ENCODE results near the gene ETV3.

The ETV3 gene

DNA sequence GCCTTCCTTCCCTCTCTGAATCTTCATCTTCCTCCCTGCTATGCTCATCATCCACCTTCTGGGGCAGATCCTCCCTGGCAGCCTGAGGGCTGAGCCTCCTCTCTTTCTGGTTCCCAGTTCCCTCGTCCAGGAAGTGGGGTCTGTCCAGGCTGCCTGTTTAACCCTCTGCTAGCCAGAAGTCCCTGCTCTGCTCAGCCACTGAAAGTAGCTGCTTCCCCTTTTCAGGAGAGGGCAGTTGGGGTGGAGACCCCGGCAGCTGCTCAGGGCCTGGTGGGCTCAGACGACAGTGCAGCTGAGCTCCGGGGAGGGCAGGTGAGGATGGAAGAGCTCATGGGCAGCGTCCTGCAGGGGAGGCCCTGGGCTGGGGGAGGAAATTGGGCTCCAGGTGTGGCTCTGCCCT, 43.1 kb upstream of the ETV3 start:
- intact Hi-C loops (cut with DNase I; ENCODE audit: low total_unique reads) = loop anchor here (10.0 kb wide), 1 partner anchor 304 kb away; no protein-coding TSS in a partner anchor
- DNase-seq = peak in 1 of 2 donors; percentile 42
- Histone ChIP-seq H3K27ac (no peak overlapping the region), H3K9me3 (no peaks in the 10 kb centered on the region), H3K4me3 (no peak overlapping the region), H3K4me1 (no peaks in the 10 kb centered on the region), H3K27me3 (peaks cover 0 to 7% of the 10 kb centered on the region in 2 donors), H3K36me3 (no peaks in the 10 kb centered on the region)
- TF ChIP-seq, protein P1, sequence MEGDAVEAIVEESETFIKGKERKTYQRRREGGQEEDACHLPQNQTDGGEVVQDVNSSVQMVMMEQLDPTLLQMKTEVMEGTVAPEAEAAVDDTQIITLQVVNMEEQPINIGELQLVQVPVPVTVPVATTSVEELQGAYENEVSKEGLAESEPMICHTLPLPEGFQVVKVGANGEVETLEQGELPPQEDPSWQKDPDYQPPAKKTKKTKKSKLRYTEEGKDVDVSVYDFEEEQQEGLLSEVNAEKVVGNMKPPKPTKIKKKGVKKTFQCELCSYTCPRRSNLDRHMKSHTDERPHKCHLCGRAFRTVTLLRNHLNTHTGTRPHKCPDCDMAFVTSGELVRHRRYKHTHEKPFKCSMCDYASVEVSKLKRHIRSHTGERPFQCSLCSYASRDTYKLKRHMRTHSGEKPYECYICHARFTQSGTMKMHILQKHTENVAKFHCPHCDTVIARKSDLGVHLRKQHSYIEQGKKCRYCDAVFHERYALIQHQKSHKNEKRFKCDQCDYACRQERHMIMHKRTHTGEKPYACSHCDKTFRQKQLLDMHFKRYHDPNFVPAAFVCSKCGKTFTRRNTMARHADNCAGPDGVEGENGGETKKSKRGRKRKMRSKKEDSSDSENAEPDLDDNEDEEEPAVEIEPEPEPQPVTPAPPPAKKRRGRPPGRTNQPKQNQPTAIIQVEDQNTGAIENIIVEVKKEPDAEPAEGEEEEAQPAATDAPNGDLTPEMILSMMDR (IDR thresholded peaks at IDR 0.05) = no peak

DNA sequence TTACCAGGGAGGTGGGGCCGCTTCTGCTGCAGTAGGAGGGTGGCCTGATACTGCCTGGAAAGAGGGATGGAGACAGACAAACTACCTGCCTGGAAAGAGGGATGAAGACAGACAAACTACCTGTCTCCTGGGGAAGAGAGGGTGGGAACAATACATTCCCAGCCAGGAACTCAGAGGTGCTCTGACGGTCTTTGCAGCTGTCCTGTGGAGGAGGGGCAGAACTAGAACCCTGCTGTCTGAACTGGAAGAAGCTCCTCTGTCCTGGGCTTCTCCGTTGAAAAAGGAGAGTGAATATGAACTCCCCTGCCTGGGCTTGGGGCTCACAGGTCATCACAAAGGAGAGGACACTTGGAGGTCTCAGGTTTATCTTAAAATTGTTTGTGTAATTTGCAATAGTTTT, 40.3 kb upstream of the ETV3 start:
- Histone ChIP-seq H3K27ac (no peak overlapping the region), H3K9me3 (no peaks in the 10 kb centered on the region), H3K36me3 (no peaks in the 10 kb centered on the region), H3K4me3 (no peak overlapping the region), H3K4me1 (no peaks in the 10 kb centered on the region), H3K27me3 (peaks cover 0 to 8% of the 10 kb centered on the region in 2 donors)
- no peak for DNase-seq
- TF ChIP-seq, protein P1 (IDR thresholded peaks at IDR 0.05) = no peak
- intact Hi-C loops (cut with DNase I; ENCODE audit: low total_unique reads) = no loop called here

DNA sequence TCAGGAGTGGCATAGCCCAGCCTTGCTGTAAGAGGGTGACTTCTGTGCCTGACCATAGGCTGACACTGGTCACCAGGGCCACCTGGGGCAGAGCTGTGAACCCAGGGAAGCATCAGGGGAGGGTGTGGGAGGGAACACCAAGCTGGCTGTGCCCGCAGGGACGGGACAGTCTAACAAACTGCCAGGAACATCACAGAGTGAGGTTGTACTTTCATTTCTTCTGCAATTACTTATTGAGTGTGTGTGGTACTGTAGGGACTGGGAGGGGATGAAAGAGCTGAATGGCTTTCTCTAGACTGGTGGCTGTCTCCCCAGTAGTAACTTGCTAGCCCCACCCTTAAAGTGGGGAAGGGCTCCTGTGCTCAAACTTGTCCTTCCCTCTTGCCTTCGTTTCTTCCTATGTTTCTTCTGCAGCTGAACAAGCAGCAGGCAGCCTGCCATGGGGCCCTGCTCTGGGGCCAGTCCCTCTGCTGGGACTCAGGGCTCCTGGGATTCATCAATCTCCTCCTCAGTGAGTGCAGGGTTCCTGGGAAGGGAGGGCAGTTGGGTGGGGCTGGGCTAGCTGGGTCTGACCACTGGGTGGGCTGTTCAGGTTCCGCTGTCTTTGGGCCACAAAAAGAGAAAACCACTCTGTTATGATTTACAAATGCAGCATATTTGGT, 39.7 kb upstream of the ETV3 start:
- intact Hi-C loops (cut with DNase I; ENCODE audit: low total_unique reads) = no loop called here
- peaks cover 0 to 8% of the 10 kb centered on the region in 2 donors for H3K27me3 ChIP-seq
- no peak overlapping the region for H3K27ac ChIP-seq
- peak in 1 of 2 donors; percentile 20 for DNase-seq
- H3K9me3 ChIP-seq = no peaks in the 10 kb centered on the region
- H3K4me3 ChIP-seq = no peak overlapping the region
- H3K4me1 ChIP-seq = no peaks in the 10 kb centered on the region
- no peaks in the 10 kb centered on the region for H3K36me3 ChIP-seq
- TF ChIP-seq, protein P1 (IDR thresholded peaks at IDR 0.05) = no peak

DNA sequence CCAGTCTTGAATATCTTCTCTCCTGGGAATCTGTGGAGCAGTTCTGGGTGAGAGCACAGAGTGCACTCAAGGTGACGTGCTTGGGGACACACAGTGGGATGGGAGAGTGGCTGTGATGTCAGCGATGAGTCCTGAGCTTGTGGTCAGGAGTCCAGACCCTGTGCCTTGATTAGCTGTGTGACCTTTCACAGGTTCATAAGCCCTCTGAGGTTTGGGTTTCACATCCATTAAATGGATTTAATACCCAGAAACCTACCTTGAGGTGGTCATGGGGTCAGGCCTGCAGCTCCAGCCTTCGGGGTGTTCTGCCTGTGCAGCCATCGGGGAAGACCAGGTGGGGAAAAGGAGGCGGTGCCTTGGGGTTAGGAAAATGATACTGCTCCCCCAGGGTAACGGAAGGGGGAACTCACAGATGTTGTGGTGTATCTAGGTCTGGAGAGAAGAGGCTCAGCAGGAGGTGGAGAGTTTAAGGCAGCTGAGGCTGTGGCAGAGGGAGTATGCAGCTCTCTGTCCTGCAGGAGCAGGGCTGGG, 38.5 kb upstream of the ETV3 start:
- Histone ChIP-seq H3K27ac (no peak overlapping the region), H3K36me3 (no peaks in the 10 kb centered on the region), H3K4me3 (no peak overlapping the region), H3K9me3 (no peaks in the 10 kb centered on the region), H3K27me3 (peaks cover 0 to 8% of the 10 kb centered on the region in 2 donors), H3K4me1 (no peaks in the 10 kb centered on the region)
- TF ChIP-seq, protein P1 (IDR thresholded peaks at IDR 0.05) = no peak
- peak in 1 of 2 donors; percentile 20 for DNase-seq
- intact Hi-C loops (cut with DNase I; ENCODE audit: low total_unique reads) = no loop called here

DNA sequence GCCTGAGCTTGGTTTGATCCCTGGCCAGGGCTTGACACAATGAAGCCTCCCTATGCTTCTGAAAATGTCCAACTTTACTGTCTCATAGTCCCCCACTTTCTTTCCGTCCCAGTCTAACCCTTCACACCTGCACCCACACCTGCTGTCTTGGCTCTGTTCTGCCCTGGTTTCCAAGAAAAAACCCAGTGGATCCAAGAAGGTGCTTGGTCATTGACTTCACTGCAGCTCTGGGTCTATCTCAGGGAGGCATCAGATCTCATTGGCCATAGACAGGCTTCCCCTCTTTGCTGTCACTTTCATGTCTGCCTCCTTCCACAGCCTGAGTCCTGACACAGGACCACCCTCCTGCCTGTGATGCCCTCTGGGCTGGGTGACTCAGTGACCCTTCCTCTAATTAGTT, 37.8 kb upstream of the ETV3 start:
- H3K4me3 ChIP-seq = no peak overlapping the region
- intact Hi-C loops (cut with DNase I; ENCODE audit: low total_unique reads) = no loop called here
- TF ChIP-seq, protein P1 (IDR thresholded peaks at IDR 0.05) = no peak

More for the DNA sequence above, 37.8 kb upstream of the ETV3 start:
- Histone ChIP-seq H3K27me3 (peaks cover 0 to 8% of the 10 kb centered on the region in 2 donors), H3K9me3 (no peaks in the 10 kb centered on the region), H3K36me3 (no peaks in the 10 kb centered on the region), H3K27ac (no peak overlapping the region), H3K4me1 (no peaks in the 10 kb centered on the region)
- no peak for DNase-seq
